GM12892 (cell line): ENCODE data around the gene UBASH3B.

Experiments
- POLR2A ChIP-seq: IDR thresholded peaks from 2 replicates; pipeline ENCODE4 v1.6.1; 2011; ENCODE audit warnings: low read depth, low read length, control low read depth
- POLR2AphosphoS5 ChIP-seq: IDR thresholded peaks from 2 replicates; pipeline ENCODE4 v1.6.1; 2011; ENCODE audit warnings: low read depth, low read length, control low read depth

GRCh38 chr11:122793515-122793914 is 138.0 kb downstream of the UBASH3B start:
- TF ChIP-seq POLR2A: no peak
- no peak for TF ChIP-seq POLR2AphosphoS5
